CD14-positive monocyte (primary cell): ENCODE results near the gene SEMA4G. TPM values are rescaled to one million over a fixed set of nuclear protein-coding genes. Genes with fewer than 3 reads are reported as not detected.

Experiments used
- DNase-seq, 3 donors: peaks; one replicate each; pipeline ENCODE4 v3.0.0-alpha.2; 2011 to 2022
- H2AFZ ChIP-seq: 2 replicates; pipeline ENCODE4 v1.6.0; 2012; ENCODE audit warnings: mild to moderate bottlenecking, low read depth, low read length, inconsistent platforms; ENCODE audit not compliant: insufficient read depth, poor library complexity, severe bottlenecking
- H3K27ac ChIP-seq, 2 donors: 1 replicate in 1 of 2; 2 replicates in 1 of 2; pipeline ENCODE4 v1.5.1; 2012 to 2013; ENCODE audit warnings: low read length in 2 of 2, control low read depth in 1 of 2, inconsistent platforms in 1 of 2, low read depth in 1 of 2, mild to moderate bottlenecking in 1 of 2
- H3K27me3 ChIP-seq, 2 donors: one replicate each; pipeline versions ENCODE4 v1.6.0 to v1.6.1; 2011 to 2013; ENCODE audit warnings: low read length in 2 of 2; ENCODE audit not compliant: control insufficient read depth in 2 of 2, insufficient read depth in 2 of 2
- H3K36me3 ChIP-seq, 2 donors: replicated peaks in 1 of 2; 1 replicate in 1 of 2; 2 replicates in 1 of 2; pipeline versions ENCODE4 v1.5.1 to v1.6.1; 2012 to 2013; ENCODE audit warnings: low read length in 2 of 2, control low read depth in 1 of 2, inconsistent platforms in 1 of 2, mild to moderate bottlenecking in 1 of 2; ENCODE audit not compliant: insufficient read depth in 2 of 2, control insufficient read depth in 1 of 2
- H3K4me1 ChIP-seq, 2 donors: 1 replicate in 1 of 2; 2 replicates in 1 of 2; pipeline versions ENCODE4 v1.5.1 to v1.6.1; 2012 to 2013; ENCODE audit warnings: low read length in 2 of 2, control low read depth in 1 of 2, inconsistent platforms in 1 of 2, mild to moderate bottlenecking in 1 of 2, moderate library complexity in 1 of 2; ENCODE audit not compliant: insufficient read depth in 2 of 2, control insufficient read depth in 1 of 2
- H3K4me2 ChIP-seq: replicated peaks from 2 replicates; pipeline ENCODE3; 2012; ENCODE audit warnings: low read length, moderate library complexity, mild to moderate bottlenecking; ENCODE audit not compliant: poor library complexity, severe bottlenecking; ENCODE audit errors: extremely low read depth
- H3K4me3 ChIP-seq, 3 experiments: fragments of 200-600 bp in 1 of 3; sonication (generic) in 1 of 3; replicated peaks in 1 of 3; 1 replicate in 2 of 3; 2 replicates in 1 of 3; pipeline ENCODE4 v1.5.1; 2011 to 2013; ENCODE audit warnings: low read length in 3 of 3, mild to moderate bottlenecking in 3 of 3, control low read depth in 2 of 3, low read depth in 2 of 3, inconsistent platforms in 1 of 3, moderate library complexity in 1 of 3
- H3K79me2 ChIP-seq: 2 replicates; pipeline ENCODE4 v1.6.0; 2012; ENCODE audit warnings: mild to moderate bottlenecking, control low read depth, inconsistent platforms, low read length, moderate library complexity; ENCODE audit not compliant: insufficient read depth
- H3K9ac ChIP-seq: 2 replicates; pipeline ENCODE4 v1.6.0; 2017; ENCODE audit warnings: low read length, mild to moderate bottlenecking; ENCODE audit not compliant: insufficient read depth, poor library complexity, severe bottlenecking
- H3K9me3 ChIP-seq, 2 donors: replicated peaks in 1 of 2; 1 replicate in 1 of 2; 2 replicates in 1 of 2; pipeline versions ENCODE4 v1.5.1 to v1.6.1; 2012 to 2013; ENCODE audit warnings: low read length in 2 of 2, control low read depth in 1 of 2; ENCODE audit not compliant: control insufficient read depth in 1 of 2, insufficient read depth in 1 of 2
- H4K20me1 ChIP-seq: 2 replicates; pipeline ENCODE4 v1.6.0; 2012; ENCODE audit warnings: mild to moderate bottlenecking, low read length, control low read depth, moderate library complexity; ENCODE audit not compliant: insufficient read depth
- H3K27ac Mint-ChIP-seq, 7 donors: one replicate each; pipeline ENCODE4 v1.8.0; 2020; ENCODE audit warnings: mild to moderate bottlenecking in 7 of 7, mixed read lengths in 7 of 7, moderate library complexity in 6 of 7, inconsistent platforms in 2 of 7
- H3K27me3 Mint-ChIP-seq, 3 donors: one replicate each; pipeline ENCODE4 v1.8.0; 2021 to 2022; ENCODE audit warnings: low read depth in 3 of 3, mild to moderate bottlenecking in 3 of 3, mixed read lengths in 3 of 3, moderate library complexity in 3 of 3, inconsistent platforms in 1 of 3
- H3K36me3 Mint-ChIP-seq, 2 donors: one replicate each; pipeline ENCODE4 v1.8.0; 2020; ENCODE audit warnings: mixed read lengths in 2 of 2, inconsistent platforms in 1 of 2, mild to moderate bottlenecking in 1 of 2
- H3K4me1 Mint-ChIP-seq: one replicate; pipeline ENCODE4 v1.8.0; 2020; ENCODE audit warnings: mild to moderate bottlenecking, mixed read lengths
- H3K4me3 Mint-ChIP-seq, 2 donors: one replicate each; pipeline ENCODE4 v1.8.0; 2020; ENCODE audit warnings: mild to moderate bottlenecking in 2 of 2, mixed read lengths in 2 of 2, moderate library complexity in 1 of 2
- H3K9me3 Mint-ChIP-seq, 7 donors: one replicate each; pipeline ENCODE4 v1.8.0; 2020 to 2022; ENCODE audit warnings: mixed read lengths in 7 of 7, mild to moderate bottlenecking in 6 of 7, moderate library complexity in 6 of 7, inconsistent platforms in 2 of 7
- WGBS: methylation state at CpG from one replicate; pipeline ENCODE4 v1.1.5; 2013; ENCODE audit warnings: missing lambda C conversion rate; ENCODE audit not compliant: insufficient coverage; 5-methylcytosine and 5-hydroxymethylcytosine counted together
- intact Hi-C, 2 donors: fragments of 100-400 bp; cut with micrococcal nuclease; formaldehyde crosslinking; loops; one replicate each; pipeline versions ENCODE4 v1.15.0 to v1.15.1; 2023
- polyA plus RNA-seq, 3 donors: library from polyadenylated mRNA; depleted of rRNA in 1 of 3; unstranded in 2 of 3; stranded (reverse) in 1 of 3; fragments of 300-500 nt in 2 of 3; fragments of >200 nt in 1 of 3; fragmentation: Illumina TruSeq in 2 of 3; gene quantifications; 1 replicate in 2 of 3; 2 replicates in 1 of 3; pipeline ENCODE4 v1.2.3, GENCODE V29; 2012 to 2021
- TF ChIP-seq, protein P1 (sequence below): fragments of 200-600 bp; IDR thresholded peaks from one replicate; pipeline ENCODE4 v1.8.0; 2022; ENCODE audit warnings: antibody characterized with exemption, mild to moderate bottlenecking

The SEMA4G gene
- polyA plus RNA-seq, 3 donors = 0.24 TPM; not detected in 2

DNA sequence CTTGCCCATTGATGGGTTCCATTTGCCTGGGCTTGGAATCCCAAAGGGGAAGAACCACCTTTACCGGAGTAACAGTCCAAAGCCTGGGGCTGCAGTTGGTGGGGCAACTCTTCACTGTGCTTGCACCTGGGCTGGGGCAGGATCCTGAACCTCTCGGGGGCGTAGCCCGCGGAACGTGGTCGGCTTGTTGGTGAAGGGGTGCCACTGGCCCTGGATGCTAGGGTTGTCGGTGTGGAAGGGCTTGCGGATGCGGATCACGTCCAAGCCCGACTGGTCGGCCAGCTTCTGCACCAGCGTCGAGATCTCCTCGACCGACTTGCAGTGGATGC, 17.3 kb downstream of the SEMA4G start:
- H3K9ac ChIP-seq = peak overlapping the region; percentile 85
- 34% methylated on average over 17 of the region's 17 CpGs for WGBS
- TF ChIP-seq, protein P1, sequence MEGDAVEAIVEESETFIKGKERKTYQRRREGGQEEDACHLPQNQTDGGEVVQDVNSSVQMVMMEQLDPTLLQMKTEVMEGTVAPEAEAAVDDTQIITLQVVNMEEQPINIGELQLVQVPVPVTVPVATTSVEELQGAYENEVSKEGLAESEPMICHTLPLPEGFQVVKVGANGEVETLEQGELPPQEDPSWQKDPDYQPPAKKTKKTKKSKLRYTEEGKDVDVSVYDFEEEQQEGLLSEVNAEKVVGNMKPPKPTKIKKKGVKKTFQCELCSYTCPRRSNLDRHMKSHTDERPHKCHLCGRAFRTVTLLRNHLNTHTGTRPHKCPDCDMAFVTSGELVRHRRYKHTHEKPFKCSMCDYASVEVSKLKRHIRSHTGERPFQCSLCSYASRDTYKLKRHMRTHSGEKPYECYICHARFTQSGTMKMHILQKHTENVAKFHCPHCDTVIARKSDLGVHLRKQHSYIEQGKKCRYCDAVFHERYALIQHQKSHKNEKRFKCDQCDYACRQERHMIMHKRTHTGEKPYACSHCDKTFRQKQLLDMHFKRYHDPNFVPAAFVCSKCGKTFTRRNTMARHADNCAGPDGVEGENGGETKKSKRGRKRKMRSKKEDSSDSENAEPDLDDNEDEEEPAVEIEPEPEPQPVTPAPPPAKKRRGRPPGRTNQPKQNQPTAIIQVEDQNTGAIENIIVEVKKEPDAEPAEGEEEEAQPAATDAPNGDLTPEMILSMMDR = no peak
- peak overlapping the region; percentile 100 for H2AFZ ChIP-seq
- H3K9me3 Mint-ChIP-seq = peaks cover 0 to 6% (median 4%) of the 10 kb centered on the region in 7 donors
- H3K4me3 Mint-ChIP-seq = peak overlapping the region; percentile 96 to 98
- peak overlapping the region in 1 of 7 donors; percentile 90 for H3K27ac Mint-ChIP-seq
- H3K79me2 ChIP-seq = peaks cover 32% of the 10 kb centered on the region
- H3K27me3 ChIP-seq = no peaks in the 10 kb centered on the region
- H3K36me3 ChIP-seq = peaks cover 16 to 58% of the 10 kb centered on the region in 2 donors
- no peaks in the 10 kb centered on the region for H3K9me3 ChIP-seq
- DNase-seq = no peak
- H3K27me3 Mint-ChIP-seq = peaks cover 0 to 2% (median 2%) of the 10 kb centered on the region in 3 donors
- intact Hi-C loops = loop anchor here (5.0 to 10.0 kb wide), 2 partner anchors 72 to 74 kb away; partner anchors contain the start of gene SLF2 (in 2 of the 2)
- H3K4me3 ChIP-seq = peak overlapping the region; percentile 85 to 99 (median 98)
- H3K4me1 ChIP-seq = peaks cover 16 to 24% of the 10 kb centered on the region in 2 donors
- H3K4me2 ChIP-seq = peak overlapping the region; percentile 99
- H3K36me3 Mint-ChIP-seq = peaks cover 43 to 45% of the 10 kb centered on the region in 2 donors
- peaks cover 25% of the 10 kb centered on the region for H3K4me1 Mint-ChIP-seq
- no peaks in the 10 kb centered on the region for H4K20me1 ChIP-seq
- peak overlapping the region; percentile 34 to 77 for H3K27ac ChIP-seq

GRCh38 chr10:100986952-100987684, 17.8 kb downstream of the SEMA4G start, which contains the start of the genes MRPL43 and TWNK:
MRPL43 (minus strand) TSS chr10:100987497; CDS start chr10:100987443, 54 bp downstream.
TWNK (plus strand) TSS chr10:100987543; CDS start chr10:100988211, 668 bp downstream.
- intact Hi-C loops = loop anchor here (5.0 to 10.0 kb wide), 2 partner anchors 72 to 75 kb away; partner anchors contain the start of gene SLF2 (in 2 of the 2)
- H3K4me1 Mint-ChIP-seq = peaks cover 25% of the 10 kb centered on the region
- WGBS = under 1% methylated on average over 75 of the region's 75 CpGs

More at GRCh38 chr10:100986952-100987684, 17.8 kb downstream of the SEMA4G start, which contains the start of the genes MRPL43 and TWNK:
- Histone ChIP-seq H3K4me3 (peak within 1 kb of the TSS; percentile 85 to 99 (median 98)), H2AFZ (peak within 1 kb of the TSS; percentile 100), H4K20me1 (no peaks in the 10 kb centered on the region), H3K4me2 (peak within 1 kb of the TSS; percentile 99), H3K4me1 (peaks cover 16 to 24% of the 10 kb centered on the region in 2 donors), H3K36me3 (peaks cover 16 to 52% of the 10 kb centered on the region in 2 donors), H3K9me3 (no peaks in the 10 kb centered on the region), H3K27me3 (no peaks in the 10 kb centered on the region), H3K9ac (peak within 1 kb of the TSS; percentile 85), H3K27ac (peak within 1 kb of the TSS; percentile 34 to 77), H3K79me2 (peaks cover 32% of the 10 kb centered on the region)
- peak within 1 kb of the TSS; percentile 76 to 92 (median 89) for H3K27ac Mint-ChIP-seq
- TF ChIP-seq, protein P1 = no peak
- peaks cover 41 to 42% of the 10 kb centered on the region in 2 donors for H3K36me3 Mint-ChIP-seq
- H3K4me3 Mint-ChIP-seq = peak within 1 kb of the TSS; percentile 96 to 98
- peaks cover 0 to 2% (median 2%) of the 10 kb centered on the region in 3 donors for H3K27me3 Mint-ChIP-seq
- peaks cover 0 to 6% (median 4%) of the 10 kb centered on the region in 7 donors for H3K9me3 Mint-ChIP-seq
- DNase-seq = peak; percentile 72 to 83 (median 78)
